Astrocyte of the spinal cord (primary cell): ENCODE results near the gene PLEKHO1.

Experiments
- DNase-seq: peaks from one replicate; pipeline ENCODE4 v3.0.0; 2011; ENCODE audit warnings: low read depth, low spot score
- H3K4me3 ChIP-seq: 2 replicates; pipeline ENCODE4 v1.5.1; 2011; ENCODE audit warnings: low read depth, mild to moderate bottlenecking, low read length, moderate library complexity
- in situ Hi-C: cut with HindIII; loops from 2 replicates; pipeline ENCODE4 v1.10.0; 2017; ENCODE audit warnings: low sequenced_read_pairs
- TF ChIP-seq, protein P1 (sequence below): IDR thresholded peaks from 2 replicates; pipeline ENCODE4 v1.5.1; 2012; ENCODE audit warnings: low read depth, mild to moderate bottlenecking, low read length, inconsistent platforms

Gene PLEKHO1

DNA sequence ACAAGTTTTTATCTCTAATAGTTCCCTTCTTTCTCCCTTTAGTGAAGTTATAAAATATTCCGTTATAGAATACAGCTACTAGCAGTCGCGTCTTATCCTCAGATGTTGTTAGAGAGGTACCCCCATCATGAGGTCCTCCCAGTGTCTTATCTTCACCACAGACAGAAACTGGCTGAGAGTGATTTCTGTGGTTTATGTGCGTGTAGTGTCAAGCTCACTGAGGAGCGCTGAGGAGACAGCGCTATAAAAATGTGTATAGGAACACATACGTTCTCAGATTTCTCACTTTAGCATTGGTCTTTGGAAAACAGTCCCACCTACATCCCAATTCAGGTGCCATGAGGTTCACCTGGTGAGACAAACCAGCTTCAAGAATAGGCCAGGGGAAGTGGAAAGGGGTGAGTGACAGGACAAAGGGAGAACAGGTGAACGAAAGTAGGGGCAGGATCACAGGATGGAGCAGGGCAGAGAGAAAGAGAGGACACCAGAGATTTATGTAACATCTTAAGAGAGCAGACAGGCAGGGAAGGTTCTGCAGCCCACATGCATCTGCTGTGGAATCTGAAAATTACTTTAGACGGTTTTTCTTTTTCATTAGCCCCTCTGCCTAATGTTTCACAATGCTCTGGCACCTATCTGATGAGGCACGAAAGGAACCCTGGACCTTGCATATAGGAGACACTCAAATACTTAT lies 2.7 kb upstream of the PLEKHO1 start:
- TF ChIP-seq, protein P1, sequence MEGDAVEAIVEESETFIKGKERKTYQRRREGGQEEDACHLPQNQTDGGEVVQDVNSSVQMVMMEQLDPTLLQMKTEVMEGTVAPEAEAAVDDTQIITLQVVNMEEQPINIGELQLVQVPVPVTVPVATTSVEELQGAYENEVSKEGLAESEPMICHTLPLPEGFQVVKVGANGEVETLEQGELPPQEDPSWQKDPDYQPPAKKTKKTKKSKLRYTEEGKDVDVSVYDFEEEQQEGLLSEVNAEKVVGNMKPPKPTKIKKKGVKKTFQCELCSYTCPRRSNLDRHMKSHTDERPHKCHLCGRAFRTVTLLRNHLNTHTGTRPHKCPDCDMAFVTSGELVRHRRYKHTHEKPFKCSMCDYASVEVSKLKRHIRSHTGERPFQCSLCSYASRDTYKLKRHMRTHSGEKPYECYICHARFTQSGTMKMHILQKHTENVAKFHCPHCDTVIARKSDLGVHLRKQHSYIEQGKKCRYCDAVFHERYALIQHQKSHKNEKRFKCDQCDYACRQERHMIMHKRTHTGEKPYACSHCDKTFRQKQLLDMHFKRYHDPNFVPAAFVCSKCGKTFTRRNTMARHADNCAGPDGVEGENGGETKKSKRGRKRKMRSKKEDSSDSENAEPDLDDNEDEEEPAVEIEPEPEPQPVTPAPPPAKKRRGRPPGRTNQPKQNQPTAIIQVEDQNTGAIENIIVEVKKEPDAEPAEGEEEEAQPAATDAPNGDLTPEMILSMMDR: no peak
- no peak for DNase-seq
- in situ Hi-C loops: no loop called here
- no peak overlapping the region for H3K4me3 ChIP-seq

DNA sequence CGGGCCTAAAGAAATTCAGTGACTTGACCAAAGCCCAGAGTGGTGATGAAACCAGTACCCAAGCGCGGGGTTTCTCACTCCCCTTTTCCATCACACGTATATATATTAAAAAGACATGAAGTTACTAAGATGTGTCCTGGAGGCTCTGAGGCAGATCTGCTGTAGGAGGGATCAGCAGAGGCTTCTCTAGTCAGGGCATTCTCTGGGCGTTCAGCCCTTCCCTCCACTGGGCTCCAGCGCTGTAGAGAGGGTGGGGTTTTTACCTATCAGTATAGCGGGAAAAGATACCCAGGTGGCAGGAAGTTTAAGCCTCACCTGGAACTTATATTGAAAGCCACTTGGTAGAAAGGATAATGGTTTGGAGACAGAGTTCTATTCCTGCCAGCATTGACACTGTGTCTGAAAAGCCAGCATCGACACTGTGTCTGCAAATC lies 862 bp upstream of the PLEKHO1 start:
- peak overlapping the region; percentile 72 for H3K4me3 ChIP-seq
- in situ Hi-C loops: no loop called here
- TF ChIP-seq, protein P1: no peak
- no peak for DNase-seq

DNA sequence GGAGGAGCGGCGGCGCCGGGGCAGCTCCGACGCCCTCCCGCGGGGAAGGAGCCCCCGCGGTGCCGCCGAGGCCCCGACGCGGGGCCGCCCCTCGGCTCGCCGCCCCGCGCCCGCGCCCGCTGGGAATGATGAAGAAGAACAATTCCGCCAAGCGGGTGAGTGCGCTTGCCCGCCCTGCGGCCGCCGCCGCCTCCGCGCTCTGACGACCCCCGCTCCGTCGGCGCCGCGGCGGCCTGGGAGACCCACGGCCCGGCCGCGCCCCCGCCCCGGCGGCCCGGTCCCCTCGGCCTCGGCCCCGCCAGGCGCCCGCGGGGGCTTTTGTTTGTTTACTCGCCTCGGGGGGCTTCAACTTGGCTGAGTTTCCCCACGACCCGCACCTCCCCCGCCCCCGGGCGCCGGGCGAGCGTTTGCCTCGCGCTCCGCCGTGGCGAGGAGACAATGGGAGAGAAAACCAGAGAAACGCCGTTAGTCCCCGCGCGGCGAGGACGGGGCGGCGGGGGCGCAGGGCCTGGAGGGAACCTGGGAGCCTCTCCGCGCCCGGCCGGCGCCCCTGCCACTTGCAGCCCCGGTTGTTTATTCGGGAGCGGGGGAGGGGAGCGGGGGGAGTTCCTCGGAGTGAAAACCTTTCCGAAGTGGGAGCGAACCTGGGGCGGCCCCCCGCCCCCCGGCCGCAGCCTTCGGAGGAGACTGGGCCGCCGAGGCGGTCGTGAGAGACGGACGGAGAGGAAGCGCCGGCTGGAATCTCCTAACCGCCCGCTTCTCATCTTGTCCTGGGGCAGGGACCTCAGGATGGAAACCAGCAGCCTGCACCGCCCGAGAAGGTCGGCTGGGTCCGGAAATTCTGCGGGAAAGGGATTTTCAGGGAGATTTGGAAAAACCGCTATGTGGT lies 661 bp downstream of the PLEKHO1 start:
- in situ Hi-C loops: no loop called here
- H3K4me3 ChIP-seq: peak overlapping the region; percentile 72
- no peak for DNase-seq
- TF ChIP-seq, protein P1: no peak

DNA sequence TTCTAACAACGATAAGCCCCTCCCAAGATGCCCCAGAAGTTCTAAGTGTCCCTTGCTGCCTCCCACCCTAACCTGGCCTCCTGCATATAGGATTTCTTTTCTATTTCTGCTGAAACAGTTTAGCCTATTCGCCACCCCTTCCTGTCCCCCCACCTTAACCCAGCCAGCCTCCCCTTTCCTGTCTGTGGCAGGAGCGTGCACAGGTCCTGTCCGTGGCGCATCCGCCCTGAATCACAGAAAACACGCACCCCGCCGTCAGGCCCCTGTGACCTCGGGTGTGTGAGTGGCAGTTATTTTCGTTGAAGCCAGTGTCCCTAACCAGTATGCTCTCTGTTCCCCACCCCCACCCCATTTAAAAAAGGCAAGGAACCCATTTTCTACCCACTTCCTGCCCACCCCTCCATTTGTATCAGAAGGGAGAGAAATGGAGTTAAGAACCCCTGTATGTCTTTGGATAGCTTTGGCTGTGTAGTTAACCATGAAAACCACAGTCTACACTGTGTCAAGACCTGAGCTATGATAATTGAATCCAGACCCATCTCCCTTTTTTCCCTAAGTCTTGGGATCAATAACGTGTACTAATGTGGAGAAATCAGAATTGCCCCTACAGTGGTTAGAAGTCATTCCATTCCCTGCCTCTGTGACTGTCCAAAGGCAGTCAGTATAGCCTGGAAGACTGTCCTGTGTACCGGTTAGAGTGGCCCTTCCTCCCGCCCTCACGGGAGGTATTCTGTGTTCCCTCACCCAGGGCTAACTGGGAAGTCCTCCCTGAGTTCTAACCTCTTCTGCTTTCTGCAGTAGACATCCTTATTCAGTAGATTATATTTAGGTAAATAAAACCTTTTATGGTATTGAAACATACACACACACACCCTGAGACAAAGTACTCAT lies 1.8 kb downstream of the PLEKHO1 start:
- TF ChIP-seq, protein P1: no peak
- peak overlapping the region; percentile 72 for H3K4me3 ChIP-seq
- no peak for DNase-seq
- in situ Hi-C loops: no loop called here

DNA sequence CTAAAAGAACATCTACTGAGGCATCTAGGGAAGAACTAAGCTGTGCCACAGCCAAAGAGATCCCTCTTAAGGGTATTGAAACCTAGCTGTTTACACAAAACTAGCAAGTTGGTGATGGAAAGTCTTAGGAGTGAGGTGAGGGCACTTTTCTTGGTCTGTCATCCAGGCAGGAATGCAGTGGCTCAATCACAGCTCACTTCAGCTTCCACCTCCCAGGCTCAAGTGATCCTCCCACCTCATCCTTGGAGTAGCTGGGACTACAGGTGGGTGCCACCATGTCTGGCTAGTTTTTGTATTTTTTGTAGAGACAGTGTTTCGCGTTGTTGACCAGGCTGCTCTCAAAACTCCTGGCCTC lies 2.4 kb downstream of the PLEKHO1 start:
- DNase-seq: no peak
- TF ChIP-seq, protein P1: no peak
- H3K4me3 ChIP-seq: peak overlapping the region; percentile 72
- in situ Hi-C loops: no loop called here
